ENCODE data around the gene GPATCH2L. TPM values are rescaled to one million over a fixed set of nuclear protein-coding genes. Genes with fewer than 3 reads are reported as not detected.

The GPATCH2L gene
- polyA plus RNA-seq, 2 of the 4 experiments (the other 2 are of a cell fraction) = 19.6 to 30.9 TPM

DNA sequence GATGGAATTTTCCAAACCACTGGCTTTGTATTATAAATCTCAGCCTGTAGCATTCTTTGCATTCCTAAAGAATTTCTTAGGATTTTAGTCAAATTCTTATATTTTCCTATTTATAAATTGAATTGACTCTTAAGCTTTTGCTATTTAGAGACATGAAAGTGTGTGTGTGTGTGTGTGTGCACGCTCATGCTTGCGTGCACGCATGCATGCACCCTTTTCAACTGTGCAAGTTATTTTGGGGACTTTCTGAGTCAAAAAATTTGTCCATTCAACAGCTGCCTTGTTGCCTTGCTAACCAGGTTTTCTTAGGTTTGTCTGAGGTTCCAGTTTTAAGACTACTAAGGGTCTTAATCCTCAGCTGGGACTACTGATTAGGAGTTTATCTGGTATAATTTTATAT, 42.6 kb downstream of the GPATCH2L start:
- Histone ChIP-seq H3K4me3 (no peak overlapping the region), H3K4me2 (no peak overlapping the region), H3K4me1 (0 out of 3 replicates have a peak, but pooled peaks cover 5% of the 10 kb centered on the region), H3K27ac (no peak overlapping the region), H3K9me3 (no peaks in the 10 kb centered on the region)
- FAIRE-seq = no peak
- TF ChIP-seq GATA3 (IDR thresholded peaks at IDR 0.05; ENCODE audit: borderline replicate concordance) = no peak
- CTCF ChIA-PET = no interaction called here
- WGBS (ENCODE audit: missing lambda C conversion rate) = 92% methylated on average over 3 of the region's 3 CpGs
- no peak for ATAC-seq
- DNase-seq (ENCODE audit: low read depth in 1 of 2, low spot score in 1 of 2) = no peak
- POLR2A ChIA-PET = no interaction called here

- Histone ChIP-seq H3K9me3 (no peaks in the 10 kb centered on the region), H3K4me3 (no peak overlapping the region), H3K4me2 (no peak overlapping the region), H3K4me1 (0 out of 3 replicates have a peak, but pooled peaks cover 5% of the 10 kb centered on the region), H3K27ac (no peak overlapping the region)
- FAIRE-seq (no peak), DNase-seq (ENCODE audit: low read depth in 1 of 2, low spot score in 1 of 2) (no peak), ATAC-seq (no peak)
- 92% methylated on average over 3 of the region's 3 CpGs for WGBS (ENCODE audit: missing lambda C conversion rate)
- no peak for TF ChIP-seq EHMT2 (IDR thresholded peaks at IDR 0.05; ENCODE audit: low read depth)
- no peak for TF ChIP-seq ZNF302 (CRISPR knock-in tag; IDR thresholded peaks at IDR 0.05)
- TF ChIP-seq, protein P1, sequence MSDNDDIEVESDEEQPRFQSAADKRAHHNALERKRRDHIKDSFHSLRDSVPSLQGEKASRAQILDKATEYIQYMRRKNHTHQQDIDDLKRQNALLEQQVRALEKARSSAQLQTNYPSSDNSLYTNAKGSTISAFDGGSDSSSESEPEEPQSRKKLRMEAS (IDR thresholded peaks at IDR 0.05) = no peak
- no peak for TF ChIP-seq ZFP36 (IDR thresholded peaks at IDR 0.05; ENCODE audit: borderline replicate concordance, partially characterized antibody)
- TF ChIP-seq CHD2 (IDR thresholded peaks at IDR 0.05; ENCODE audit: low read length, partially characterized antibody) = no peak
- TF ChIP-seq, protein P2, sequence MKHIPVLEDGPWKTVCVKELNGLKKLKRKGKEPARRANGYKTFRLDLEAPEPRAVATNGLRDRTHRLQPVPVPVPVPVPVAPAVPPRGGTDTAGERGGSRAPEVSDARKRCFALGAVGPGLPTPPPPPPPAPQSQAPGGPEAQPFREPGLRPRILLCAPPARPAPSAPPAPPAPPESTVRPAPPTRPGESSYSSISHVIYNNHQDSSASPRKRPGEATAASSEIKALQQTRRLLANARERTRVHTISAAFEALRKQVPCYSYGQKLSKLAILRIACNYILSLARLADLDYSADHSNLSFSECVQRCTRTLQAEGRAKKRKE (CRISPR knock-in tag; IDR thresholded peaks at IDR 0.05; ENCODE audit: low read depth) = no peak
- TF ChIP-seq HDAC2 (IDR thresholded peaks at IDR 0.05) = no peak
- TF ChIP-seq FOXS1 (CRISPR knock-in tag; IDR thresholded peaks at IDR 0.05) = no peak
- TF ChIP-seq PHF8 (IDR thresholded peaks at IDR 0.05; ENCODE audit: borderline replicate concordance, low read depth) = no peak
- no peak for TF ChIP-seq USF2 (IDR thresholded peaks at IDR 0.05)
- no peak for TF ChIP-seq NR3C1 (IDR thresholded peaks at IDR 0.05)
- TF ChIP-seq RNF2 (IDR thresholded peaks at IDR 0.05; ENCODE audit: borderline replicate concordance, low read depth) = no peak
- TF ChIP-seq HOXB13 (CRISPR knock-in tag; IDR thresholded peaks at IDR 0.05; ENCODE audit: low read depth) = no peak
- TF ChIP-seq BHLHE40 (IDR thresholded peaks at IDR 0.05; ENCODE audit: low read depth, low read length) = no peak
- no peak for TF ChIP-seq SREBF2 (IDR thresholded peaks at IDR 0.05)
- TF ChIP-seq, protein P3, sequence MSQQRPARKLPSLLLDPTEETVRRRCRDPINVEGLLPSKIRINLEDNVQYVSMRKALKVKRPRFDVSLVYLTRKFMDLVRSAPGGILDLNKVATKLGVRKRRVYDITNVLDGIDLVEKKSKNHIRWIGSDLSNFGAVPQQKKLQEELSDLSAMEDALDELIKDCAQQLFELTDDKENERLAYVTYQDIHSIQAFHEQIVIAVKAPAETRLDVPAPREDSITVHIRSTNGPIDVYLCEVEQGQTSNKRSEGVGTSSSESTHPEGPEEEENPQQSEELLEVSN (IDR thresholded peaks at IDR 0.05; ENCODE audit: borderline replicate concordance, low read depth) = no peak
- no peak for TF ChIP-seq POLR2AphosphoS2 (conservative IDR thresholded peaks at IDR 0.05; ENCODE audit: low read length)
- TF ChIP-seq JUN (IDR thresholded peaks at IDR 0.05) = no peak
- TF ChIP-seq KDM1A (IDR thresholded peaks at IDR 0.05; ENCODE audit: low read depth) = no peak
- TF ChIP-seq CBX8 (IDR thresholded peaks at IDR 0.05) = no peak
- ChIA-PET POLR2A (no interaction called here), CTCF (no interaction called here)
These were observed 43.3 kb downstream of the GPATCH2L start for GRCh38 chr14:76195003-76195402.

DNA sequence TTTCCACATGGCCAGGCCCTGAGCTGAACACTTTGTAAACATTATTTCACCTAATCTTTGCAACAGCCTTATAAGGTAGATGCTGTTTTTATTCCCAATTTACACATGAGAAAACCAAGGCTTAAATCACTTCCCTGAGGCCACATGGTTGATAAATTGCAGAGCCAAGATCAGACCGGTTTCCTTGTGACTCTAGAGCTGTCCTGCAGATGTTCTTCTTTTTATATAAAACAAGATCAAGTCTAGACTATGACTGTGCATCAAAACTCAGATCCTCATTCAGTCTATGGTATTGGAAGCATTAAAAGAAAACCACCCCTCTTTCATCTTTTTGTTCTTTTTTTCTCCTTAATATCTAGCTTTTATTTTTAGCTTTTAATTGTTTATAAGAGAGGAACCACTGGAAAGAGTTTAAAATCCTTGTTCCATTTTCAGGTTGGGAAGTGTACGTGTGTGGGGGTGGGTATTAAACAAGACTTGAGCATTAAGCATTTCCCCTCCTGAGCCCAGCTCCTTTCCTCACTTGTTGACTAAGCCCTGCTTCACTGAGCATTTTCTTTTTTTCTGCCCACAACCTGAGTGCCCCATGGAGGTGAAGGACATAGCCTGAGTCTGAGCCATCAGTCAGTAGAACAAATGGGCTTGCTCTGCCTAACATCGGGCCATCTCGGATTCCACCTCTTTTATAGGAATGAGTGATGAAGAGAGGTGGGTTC, 45.4 kb downstream of the GPATCH2L start:
- H3K27ac ChIP-seq = no peak overlapping the region
- peaks cover 24% of the 10 kb centered on the region for H3K4me1 ChIP-seq
- DNase-seq (ENCODE audit: low read depth in 1 of 2, low spot score in 1 of 2) = no peak
- H3K9me3 ChIP-seq = no peaks in the 10 kb centered on the region
- no peak overlapping the region for H3K4me2 ChIP-seq
- no peak overlapping the region for H3K4me3 ChIP-seq
- ChIA-PET POLR2A (no interaction called here), CTCF (interaction anchor here (0.8 to 2.0 kb wide), 4 partner anchors 14 to 619 kb away, joined by 3 to 6 read pairs (median 5); no protein-coding TSS in a partner anchor)
- 95% methylated on average over 4 of the region's 4 CpGs for WGBS (ENCODE audit: missing lambda C conversion rate)
- ATAC-seq = no peak
- FAIRE-seq = no peak
- no peak for TF ChIP-seq NPAS2 (CRISPR knock-in tag; IDR thresholded peaks at IDR 0.05; ENCODE audit: borderline replicate concordance)
- no peak for TF ChIP-seq CEBPB (IDR thresholded peaks at IDR 0.05)
- TF ChIP-seq HES2 (IDR thresholded peaks at IDR 0.05) = no peak
- no peak for TF ChIP-seq HDAC2 (IDR thresholded peaks at IDR 0.05)
- TF ChIP-seq RFX5 (IDR thresholded peaks at IDR 0.05) = no peak
- no peak for TF ChIP-seq EP300 (IDR thresholded peaks at IDR 0.05)
- TF ChIP-seq CHD4 (IDR thresholded peaks at IDR 0.05; ENCODE audit: borderline replicate concordance) = no peak
- no peak for TF ChIP-seq KDM1A (IDR thresholded peaks at IDR 0.05; ENCODE audit: low read depth)
- no peak for TF ChIP-seq USF2 (IDR thresholded peaks at IDR 0.05)
- TF ChIP-seq, protein P4, sequence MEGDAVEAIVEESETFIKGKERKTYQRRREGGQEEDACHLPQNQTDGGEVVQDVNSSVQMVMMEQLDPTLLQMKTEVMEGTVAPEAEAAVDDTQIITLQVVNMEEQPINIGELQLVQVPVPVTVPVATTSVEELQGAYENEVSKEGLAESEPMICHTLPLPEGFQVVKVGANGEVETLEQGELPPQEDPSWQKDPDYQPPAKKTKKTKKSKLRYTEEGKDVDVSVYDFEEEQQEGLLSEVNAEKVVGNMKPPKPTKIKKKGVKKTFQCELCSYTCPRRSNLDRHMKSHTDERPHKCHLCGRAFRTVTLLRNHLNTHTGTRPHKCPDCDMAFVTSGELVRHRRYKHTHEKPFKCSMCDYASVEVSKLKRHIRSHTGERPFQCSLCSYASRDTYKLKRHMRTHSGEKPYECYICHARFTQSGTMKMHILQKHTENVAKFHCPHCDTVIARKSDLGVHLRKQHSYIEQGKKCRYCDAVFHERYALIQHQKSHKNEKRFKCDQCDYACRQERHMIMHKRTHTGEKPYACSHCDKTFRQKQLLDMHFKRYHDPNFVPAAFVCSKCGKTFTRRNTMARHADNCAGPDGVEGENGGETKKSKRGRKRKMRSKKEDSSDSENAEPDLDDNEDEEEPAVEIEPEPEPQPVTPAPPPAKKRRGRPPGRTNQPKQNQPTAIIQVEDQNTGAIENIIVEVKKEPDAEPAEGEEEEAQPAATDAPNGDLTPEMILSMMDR (IDR thresholded peaks at IDR 0.05) = no peak

Measured in A549 (cell line).